ENCODE data around the gene MAZ.

- TF ChIP-seq EZH2 (IDR thresholded peaks at IDR 0.05; ENCODE audit: insufficient read depth, poor library complexity, severe bottlenecking) = no peak
- TF ChIP-seq EZH2phosphoT487 (IDR thresholded peaks at IDR 0.05; ENCODE audit: insufficient read depth, low read depth) = no peak
Observed at GRCh38 chr16:29834079-29834478, 27.8 kb downstream of the MAZ start.

All from GM23248 (cell line).